Epithelial cell of prostate (primary cell): ENCODE results near the gene MRPL16.

ENCODE experiments used
- DNase-seq: peaks from one replicate; pipeline ENCODE4 v3.0.0-alpha.2; 2011; ENCODE audit warnings: low read depth, low spot score
- H3K27ac ChIP-seq: fragments of 450-650 bp; 2 replicates; pipeline ENCODE4 v1.5.1; 2017; ENCODE audit warnings: mild to moderate bottlenecking

The MRPL16 gene

DNA sequence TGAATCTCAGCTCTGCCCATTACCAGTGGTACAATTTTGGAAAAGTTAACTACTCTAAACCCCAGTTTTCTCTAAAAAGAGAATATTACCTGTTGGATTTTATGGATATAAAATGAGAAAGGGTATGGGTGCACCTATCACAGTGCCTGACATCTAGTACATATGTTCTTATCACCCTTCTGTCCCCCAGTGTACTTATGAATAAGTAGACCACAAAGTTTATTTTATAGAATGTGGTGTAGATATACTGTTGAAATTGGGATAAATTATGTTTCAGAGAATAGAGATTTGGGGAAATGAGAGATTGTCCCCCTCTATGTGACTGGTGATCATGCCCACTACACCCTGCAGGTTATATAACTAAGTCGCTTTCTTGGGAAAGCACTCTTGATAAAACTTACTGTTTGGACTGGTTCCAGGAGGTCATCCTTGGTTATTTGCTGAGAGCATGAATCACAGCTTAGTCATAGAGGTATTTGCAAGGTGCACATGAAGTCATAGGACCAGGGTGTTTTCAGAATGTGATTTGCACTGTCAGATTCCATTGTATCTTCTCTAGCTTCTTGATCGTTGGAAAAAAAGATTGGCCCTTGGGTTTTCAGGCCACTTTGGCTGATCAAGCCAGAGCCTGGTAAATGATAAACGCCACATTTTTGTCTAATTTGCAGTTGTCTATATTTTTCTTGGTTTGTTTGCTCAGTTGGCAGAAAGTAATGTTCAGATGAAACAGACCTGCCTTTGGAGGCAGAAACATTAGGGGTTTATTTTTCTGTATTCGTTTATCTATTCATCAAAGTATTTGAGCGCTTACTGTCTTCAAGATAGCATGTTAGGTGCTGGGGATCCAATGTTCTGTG is 34.1 kb downstream of the MRPL16 start:
- H3K27ac ChIP-seq, result no peak overlapping the region
- peak; percentile 83 for DNase-seq

DNA sequence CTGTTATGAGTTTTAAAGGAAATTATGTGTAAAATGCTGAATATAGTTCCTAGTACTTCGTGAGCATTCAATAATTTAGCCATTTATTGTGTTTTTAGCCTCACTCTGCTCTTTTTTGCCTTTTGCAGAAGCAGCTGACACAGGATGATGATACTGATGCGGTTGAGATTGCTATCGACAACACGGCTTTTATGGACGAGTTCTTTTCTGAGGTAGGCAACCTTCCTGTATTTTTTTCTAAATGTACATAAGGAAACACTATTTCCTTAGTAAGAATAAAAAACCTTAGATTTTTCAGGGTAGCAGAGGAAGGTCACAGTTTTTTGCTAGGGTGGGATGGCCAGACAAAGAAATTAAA is 37.5 kb downstream of the MRPL16 start:
- DNase-seq, result no peak
- H3K27ac ChIP-seq, result no peak overlapping the region

- no peak overlapping the region for H3K27ac ChIP-seq
These were observed 39.0 kb downstream of the MRPL16 start for GRCh38 chr11:59771605-59772004.

DNA sequence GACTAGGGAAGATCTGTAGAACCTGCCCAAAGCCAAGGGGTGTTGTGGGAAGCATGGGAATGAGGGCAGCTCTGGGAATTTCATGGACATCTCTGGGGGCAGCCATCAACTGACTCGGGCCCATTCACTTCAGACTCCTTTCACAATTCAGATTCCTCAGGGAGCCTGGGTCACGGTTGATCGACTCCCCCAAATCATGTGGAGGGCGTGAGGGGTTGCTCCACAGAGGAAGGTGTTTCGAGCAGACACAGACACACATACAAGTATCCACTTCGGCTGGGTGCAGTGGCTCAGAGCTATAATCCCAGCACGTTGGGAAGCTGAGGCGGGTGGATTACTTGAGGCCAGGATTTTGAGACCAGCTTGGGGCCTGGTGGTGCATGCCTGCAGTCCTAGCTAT is 39.7 kb downstream of the MRPL16 start:
- DNase-seq, result no peak
- no peak overlapping the region for H3K27ac ChIP-seq

More at GRCh38 chr11:59771605-59772004, 39.0 kb downstream of the MRPL16 start:
- no peak for DNase-seq

DNA sequence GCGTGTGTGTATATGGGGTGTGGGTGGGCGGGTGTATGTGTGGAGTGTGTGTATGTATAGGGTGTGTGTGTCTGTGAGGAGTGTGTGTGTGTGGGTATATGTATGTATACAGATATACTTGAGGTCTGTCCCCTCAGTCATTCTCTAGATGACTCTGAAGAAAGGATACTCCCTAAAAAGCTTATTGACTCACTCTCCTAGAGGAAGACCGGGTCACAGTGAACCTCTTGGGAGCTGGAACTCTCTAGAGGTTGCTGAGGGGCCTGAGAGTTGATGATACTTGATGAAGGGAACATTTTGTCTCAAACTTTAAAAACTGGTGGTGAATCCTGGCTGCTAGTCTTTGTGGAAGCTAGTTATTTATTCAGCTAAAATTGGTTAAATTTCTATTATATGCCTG is 40.3 kb downstream of the MRPL16 start:
- DNase-seq, result no peak
- no peak overlapping the region for H3K27ac ChIP-seq

- DNase-seq, result no peak
These were observed 40.8 kb downstream of the MRPL16 start for GRCh38 chr11:59769828-59770227.

DNA sequence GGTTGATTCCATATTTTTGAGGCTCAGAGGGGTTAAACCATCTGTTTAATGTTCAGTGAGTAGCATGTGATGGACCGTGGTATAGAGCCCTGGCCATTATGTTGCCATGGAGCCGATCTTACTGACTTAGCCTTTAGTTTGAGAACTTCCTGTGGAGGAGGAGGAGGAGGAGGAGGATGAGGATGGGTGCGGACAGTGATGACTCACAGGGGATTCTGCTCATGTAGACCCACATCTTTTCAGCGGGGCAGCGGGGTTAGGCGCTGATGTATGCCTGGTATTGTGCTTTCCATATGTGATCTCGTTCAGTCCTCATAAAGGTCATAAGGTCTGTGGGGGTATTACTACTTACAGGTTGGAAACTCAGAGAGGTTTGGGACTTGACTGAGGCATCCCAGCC is 41.5 kb downstream of the MRPL16 start:
- no peak for DNase-seq

More at GRCh38 chr11:59769828-59770227, 40.8 kb downstream of the MRPL16 start:
- H3K27ac ChIP-seq, result no peak overlapping the region

GRCh38 chr11:59767225-59767611 is 43.4 kb downstream of the MRPL16 start:
- H3K27ac ChIP-seq, result no peak overlapping the region
- no peak for DNase-seq

More for the DNA sequence above, 41.5 kb downstream of the MRPL16 start:
- no peak overlapping the region for H3K27ac ChIP-seq

DNA sequence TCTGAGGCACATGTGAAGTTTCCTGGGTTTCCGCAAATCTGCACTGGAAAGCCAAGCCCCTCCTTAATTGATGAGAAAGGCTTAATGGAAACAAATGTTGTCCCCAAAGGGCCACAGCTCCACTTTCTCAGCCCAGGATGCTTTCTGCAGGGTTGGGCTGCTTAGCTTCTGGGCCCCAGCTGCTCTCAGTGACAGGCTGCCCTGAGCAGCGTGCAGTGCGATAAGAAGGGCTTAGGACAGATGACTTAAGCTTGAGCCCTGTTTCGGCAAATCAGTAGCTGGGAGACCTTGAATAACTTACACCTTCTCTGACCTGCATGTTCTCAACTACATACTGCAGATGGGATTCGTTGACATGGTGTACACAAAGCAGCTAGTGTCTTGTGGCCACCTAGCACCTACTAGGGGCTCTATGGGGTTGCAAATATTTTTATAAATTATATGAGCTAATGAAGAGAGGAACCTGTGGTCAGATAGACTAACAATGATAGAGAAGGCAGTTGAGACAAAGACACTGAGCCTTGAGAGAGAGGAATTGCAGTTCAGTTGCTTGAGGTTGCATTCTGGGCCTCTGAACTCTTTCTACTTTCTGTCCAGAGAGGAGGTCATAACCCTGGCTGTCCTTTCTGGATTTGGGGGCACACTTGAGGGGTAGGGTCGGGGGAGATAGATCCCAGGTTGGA is 43.9 kb downstream of the MRPL16 start:
- no peak overlapping the region for H3K27ac ChIP-seq
- DNase-seq, result no peak

- no peak for DNase-seq
- no peak overlapping the region for H3K27ac ChIP-seq
These were observed 45.4 kb downstream of the MRPL16 start for GRCh38 chr11:59765068-59765735.

DNA sequence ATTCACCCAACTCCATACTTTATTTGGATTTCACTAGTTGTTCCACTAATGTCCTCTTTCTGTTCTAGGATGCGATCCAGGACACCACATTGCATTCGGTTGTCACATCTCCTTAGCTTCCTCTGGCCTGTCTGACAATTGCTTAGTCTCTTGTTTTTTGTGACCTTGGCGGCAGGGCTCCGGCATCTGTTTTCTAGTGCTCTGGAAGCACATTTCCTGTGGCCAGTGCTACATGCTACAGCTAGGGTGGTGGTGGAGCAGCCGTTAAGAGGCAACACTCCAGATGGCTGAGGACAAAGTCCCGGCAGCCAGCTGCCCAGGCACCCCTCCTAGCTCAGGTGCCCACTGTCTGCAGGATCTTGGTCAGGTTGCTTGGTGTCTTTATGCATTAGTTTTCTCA is 48.6 kb downstream of the MRPL16 start:
- DNase-seq, result no peak
- no peak overlapping the region for H3K27ac ChIP-seq

GRCh38 chr11:59760771-59761170 is 49.8 kb downstream of the MRPL16 start:
- no peak for DNase-seq
- H3K27ac ChIP-seq, result no peak overlapping the region

GRCh38 chr11:59759900-59760299 is 50.7 kb downstream of the MRPL16 start:
- no peak overlapping the region for H3K27ac ChIP-seq
- no peak for DNase-seq

DNA sequence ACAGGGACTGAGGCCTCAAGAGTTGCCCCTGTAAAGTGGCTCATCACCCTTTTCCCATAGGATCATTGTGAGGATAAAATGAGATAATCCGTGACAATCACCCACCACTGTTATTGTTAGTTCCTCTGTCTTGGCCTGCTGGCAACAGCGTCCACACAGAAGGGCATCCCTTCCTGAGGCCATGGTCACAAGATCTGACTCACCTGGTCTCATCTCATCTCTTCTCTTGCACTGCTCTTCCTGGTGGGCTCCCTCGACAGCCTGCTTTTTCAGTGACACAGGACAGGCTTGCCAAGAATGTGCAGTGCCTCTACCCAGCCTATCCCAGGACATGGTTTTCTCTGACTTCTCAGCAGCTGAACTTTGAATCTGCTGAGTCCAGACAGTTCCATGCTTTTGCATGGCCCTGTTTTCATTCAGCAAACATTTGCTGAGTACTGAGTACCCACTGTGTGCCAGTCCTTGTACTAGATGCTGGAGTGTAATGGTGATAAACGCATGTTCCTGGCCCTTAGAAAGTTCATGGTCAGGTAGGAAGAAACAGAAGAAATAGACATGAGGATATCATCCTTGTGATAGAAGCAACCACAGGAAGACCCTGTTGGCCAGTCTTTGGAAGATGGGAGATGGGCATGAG is 52.1 kb downstream of the MRPL16 start:
- no peak overlapping the region for H3K27ac ChIP-seq
- no peak for DNase-seq

DNA sequence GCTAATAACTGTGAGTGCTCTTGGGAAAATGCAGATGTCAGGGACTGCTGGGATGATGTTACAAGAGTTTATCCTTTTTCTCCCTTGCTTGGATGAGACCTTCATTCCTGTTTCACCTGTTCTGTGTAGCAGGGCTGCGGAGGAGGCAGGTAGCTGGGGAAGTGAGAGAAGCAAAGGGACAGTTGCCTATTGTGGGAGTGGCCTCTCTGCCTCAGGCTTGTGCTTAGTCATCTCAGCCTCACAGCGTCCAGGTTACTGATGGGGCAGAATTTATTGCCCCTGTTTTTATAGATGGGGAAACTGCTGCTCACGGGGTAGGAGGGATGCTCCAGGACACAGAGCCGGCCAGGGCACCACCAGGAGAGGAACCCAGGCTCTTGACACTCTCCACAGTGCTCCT is 53.7 kb downstream of the MRPL16 start:
- H3K27ac ChIP-seq, result peak overlapping the region; percentile 93
- peak; percentile 39 for DNase-seq

DNA sequence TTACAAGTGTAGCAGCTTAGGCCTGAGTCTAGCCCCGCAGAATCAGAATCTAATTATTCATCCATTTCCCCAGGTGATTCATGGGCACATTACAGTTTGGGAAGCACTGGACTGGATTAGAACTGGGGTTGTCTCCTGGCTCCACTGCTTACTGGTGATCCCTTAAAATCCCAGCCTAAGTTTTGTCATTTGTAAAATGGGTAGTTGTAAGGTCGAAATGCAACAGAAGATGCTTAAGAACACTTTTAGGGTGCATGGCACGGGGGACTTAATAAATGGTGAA is 54.1 kb downstream of the MRPL16 start:
- H3K27ac ChIP-seq, result peak overlapping the region; percentile 93
- peak; percentile 31 for DNase-seq
